ENCODE data around the gene UPF3B.

UPF3B gene

DNA sequence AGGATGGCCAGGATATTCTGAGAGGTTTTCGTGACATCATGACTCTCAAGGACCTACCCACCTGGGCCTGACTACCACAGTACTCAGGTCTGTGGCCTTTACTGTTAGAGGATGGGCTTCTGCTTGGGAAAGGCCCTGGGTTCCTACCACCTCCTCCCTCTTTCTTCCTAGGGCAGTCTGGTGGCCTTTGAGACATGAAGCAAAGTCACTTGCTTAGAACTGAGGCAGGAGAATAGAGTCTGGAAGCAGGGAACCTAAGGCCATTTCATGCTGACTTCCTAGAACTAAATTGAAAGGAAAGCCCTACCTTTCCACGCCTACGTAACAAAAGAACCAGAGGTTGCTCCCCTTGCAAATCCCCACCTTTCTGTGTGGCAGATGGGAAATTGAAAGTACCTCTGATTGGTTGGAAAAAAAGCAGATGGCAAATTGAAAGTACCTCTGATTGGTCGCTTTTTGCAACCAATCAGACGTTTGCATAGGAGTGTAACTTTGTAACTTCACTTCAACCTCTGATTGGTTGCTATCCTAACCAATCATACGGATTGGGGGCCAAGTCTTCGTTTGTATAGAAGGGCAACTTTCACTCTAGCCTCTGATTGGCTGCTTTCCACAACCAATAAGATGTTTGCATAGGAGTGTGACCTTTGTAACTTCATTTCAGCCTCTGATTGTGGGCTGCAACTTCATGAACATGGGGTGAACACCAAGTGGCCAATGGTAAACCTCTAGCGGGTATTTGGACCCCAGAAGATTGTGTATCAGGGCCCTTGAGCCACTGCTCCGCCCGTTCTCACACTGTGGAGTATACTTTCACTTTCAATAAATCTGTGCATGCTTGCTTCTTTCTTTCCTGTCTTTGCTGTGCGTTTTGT is 33.0 kb upstream of the UPF3B start:
- H3K4me3 ChIP-seq (ENCODE audit: low read depth, low read length), result no peak overlapping the region

GRCh38 chrX:119880552-119881437 is 28.0 kb upstream of the UPF3B start:
- DNase-seq (ENCODE audit: low read depth), result peak; percentile 70
- TF ChIP-seq, protein P1, sequence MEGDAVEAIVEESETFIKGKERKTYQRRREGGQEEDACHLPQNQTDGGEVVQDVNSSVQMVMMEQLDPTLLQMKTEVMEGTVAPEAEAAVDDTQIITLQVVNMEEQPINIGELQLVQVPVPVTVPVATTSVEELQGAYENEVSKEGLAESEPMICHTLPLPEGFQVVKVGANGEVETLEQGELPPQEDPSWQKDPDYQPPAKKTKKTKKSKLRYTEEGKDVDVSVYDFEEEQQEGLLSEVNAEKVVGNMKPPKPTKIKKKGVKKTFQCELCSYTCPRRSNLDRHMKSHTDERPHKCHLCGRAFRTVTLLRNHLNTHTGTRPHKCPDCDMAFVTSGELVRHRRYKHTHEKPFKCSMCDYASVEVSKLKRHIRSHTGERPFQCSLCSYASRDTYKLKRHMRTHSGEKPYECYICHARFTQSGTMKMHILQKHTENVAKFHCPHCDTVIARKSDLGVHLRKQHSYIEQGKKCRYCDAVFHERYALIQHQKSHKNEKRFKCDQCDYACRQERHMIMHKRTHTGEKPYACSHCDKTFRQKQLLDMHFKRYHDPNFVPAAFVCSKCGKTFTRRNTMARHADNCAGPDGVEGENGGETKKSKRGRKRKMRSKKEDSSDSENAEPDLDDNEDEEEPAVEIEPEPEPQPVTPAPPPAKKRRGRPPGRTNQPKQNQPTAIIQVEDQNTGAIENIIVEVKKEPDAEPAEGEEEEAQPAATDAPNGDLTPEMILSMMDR (IDR thresholded peaks at IDR 0.05; ENCODE audit: insufficient read depth, low read depth, low read length, missing control alignments), result peak; percentile 61
- H3K4me3 ChIP-seq (ENCODE audit: low read depth, low read length), result no peak overlapping the region

More for the DNA sequence above, 33.0 kb upstream of the UPF3B start:
- TF ChIP-seq, protein P1 (IDR thresholded peaks at IDR 0.05; ENCODE audit: insufficient read depth, low read depth, low read length, missing control alignments), result no peak
- DNase-seq (ENCODE audit: low read depth), result peak; percentile 3

- DNase-seq (ENCODE audit: low read depth), result peak; percentile 60
- no peak overlapping the region for H3K4me3 ChIP-seq (ENCODE audit: low read depth, low read length)
- TF ChIP-seq, protein P1 (IDR thresholded peaks at IDR 0.05; ENCODE audit: insufficient read depth, low read depth, low read length, missing control alignments), result no peak
These were observed 27.3 kb upstream of the UPF3B start for GRCh38 chrX:119880076-119880475.

DNA sequence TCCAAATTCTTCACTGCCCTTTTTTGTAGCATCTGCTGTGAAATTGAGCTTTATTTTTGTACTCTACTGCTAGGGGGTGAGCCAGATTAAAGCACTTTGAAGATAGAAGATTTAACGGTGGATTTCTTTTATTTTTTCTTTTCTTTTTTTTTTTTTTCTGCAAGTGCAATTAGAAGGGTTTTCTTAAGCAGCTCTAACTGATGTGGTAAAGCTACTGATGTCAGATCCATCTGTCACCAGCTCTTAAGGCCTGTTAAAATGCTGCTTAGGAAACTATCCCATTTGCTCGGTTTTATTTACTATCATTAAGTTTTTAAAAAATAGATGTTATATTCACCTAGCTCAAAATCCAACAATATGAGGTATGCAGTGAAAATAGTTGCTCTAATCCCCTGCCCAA is 26.0 kb upstream of the UPF3B start:
- no peak for DNase-seq (ENCODE audit: low read depth)
- TF ChIP-seq, protein P1 (IDR thresholded peaks at IDR 0.05; ENCODE audit: insufficient read depth, low read depth, low read length, missing control alignments), result no peak
- H3K4me3 ChIP-seq (ENCODE audit: low read depth, low read length), result no peak overlapping the region

DNA sequence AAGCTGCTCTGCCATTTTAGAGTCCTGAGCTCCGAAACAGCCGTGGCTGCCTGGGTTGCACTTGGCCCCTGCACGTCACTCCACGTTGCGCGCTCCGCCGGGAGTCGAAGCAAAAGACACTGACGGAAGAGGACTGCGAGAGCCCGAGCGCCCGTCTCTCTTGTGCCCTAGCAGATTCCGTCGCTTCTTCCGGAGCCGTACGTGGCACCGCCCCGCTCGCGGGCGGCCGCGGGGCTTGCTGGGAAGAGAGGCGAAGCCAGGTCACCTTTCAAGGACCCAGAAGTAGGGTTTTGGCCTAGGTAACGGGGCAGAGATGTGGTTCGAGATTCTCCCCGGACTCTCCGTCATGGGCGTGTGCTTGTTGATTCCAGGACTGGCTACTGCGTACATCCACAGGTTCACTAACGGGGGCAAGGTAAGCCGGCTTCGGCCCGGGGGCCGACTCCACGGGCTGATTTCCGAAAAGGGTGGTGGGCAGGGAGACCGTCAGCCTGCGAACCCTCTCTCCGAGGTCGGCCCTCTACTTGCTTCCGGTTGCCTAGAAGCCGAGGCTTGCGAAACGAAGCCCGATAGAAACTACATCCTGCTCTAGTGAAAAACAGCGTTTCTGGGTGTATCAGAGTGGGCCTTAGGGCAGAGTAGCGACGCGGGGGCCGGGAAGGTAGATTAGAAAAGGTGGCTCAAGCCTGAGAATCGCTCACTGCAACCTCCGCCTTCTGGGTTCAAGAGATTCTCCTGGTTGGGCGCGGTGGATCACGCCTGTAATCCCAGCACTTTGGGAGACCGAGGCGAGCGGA is 19.0 kb upstream of the UPF3B start, which contains the start of the genes NDUFA1 and RNF113A:
Gene NDUFA1 (plus strand): TSS at position 234 of the 797 bp plus-strand sequence. CDS start 80 bp downstream, at position 314.
Gene RNF113A (minus strand): TSS at position 135 of the 797 bp plus-strand sequence. CDS start 120 bp downstream, at position 15.
- DNase-seq (ENCODE audit: low read depth), result peak; percentile 95
- peak within 1 kb of the TSS; percentile 76 for H3K4me3 ChIP-seq (ENCODE audit: low read depth, low read length)
- TF ChIP-seq, protein P1 (IDR thresholded peaks at IDR 0.05; ENCODE audit: insufficient read depth, low read depth, low read length, missing control alignments), result no peak

GRCh38 chrX:119871245-119871598 is 18.5 kb upstream of the UPF3B start:
- peak overlapping the region; percentile 74 for H3K4me3 ChIP-seq (ENCODE audit: low read depth, low read length)
- DNase-seq (ENCODE audit: low read depth), result no peak
- TF ChIP-seq, protein P1 (IDR thresholded peaks at IDR 0.05; ENCODE audit: insufficient read depth, low read depth, low read length, missing control alignments), result no peak

All from GM12865 (cell line).